Occipital lobe (tissue), 2 donors: ENCODE results near the gene NTN5. TPM values are rescaled to one million over a fixed set of nuclear protein-coding genes. Genes with fewer than 3 reads are reported as not detected.

Source experiments
- DNase-seq: peaks from one replicate; lab custom pipeline; 2025; lab: John Stamatoyannopoulos, UW
- total RNA-seq: library from RNA; depleted of rRNA; stranded (reverse); fragments of >200 nt; gene quantifications from one replicate; pipeline ENCODE4 v1.2.3, GENCODE V29; 2014

The NTN5 gene
- total RNA-seq, 1 donor from 2014 or later = not detected

- DNase-seq = no peak
Observed at GRCh38 chr19:48630296-48631063, 42.3 kb downstream of the NTN5 start.

GRCh38 chr19:48629599-48630295, 43.1 kb downstream of the NTN5 start:
- no peak for DNase-seq

GRCh38 chr19:48629297-48629598, 43.6 kb downstream of the NTN5 start:
- no peak for DNase-seq

- no peak for DNase-seq
Observed at GRCh38 chr19:48628486-48629296, 44.1 kb downstream of the NTN5 start.

DNA sequence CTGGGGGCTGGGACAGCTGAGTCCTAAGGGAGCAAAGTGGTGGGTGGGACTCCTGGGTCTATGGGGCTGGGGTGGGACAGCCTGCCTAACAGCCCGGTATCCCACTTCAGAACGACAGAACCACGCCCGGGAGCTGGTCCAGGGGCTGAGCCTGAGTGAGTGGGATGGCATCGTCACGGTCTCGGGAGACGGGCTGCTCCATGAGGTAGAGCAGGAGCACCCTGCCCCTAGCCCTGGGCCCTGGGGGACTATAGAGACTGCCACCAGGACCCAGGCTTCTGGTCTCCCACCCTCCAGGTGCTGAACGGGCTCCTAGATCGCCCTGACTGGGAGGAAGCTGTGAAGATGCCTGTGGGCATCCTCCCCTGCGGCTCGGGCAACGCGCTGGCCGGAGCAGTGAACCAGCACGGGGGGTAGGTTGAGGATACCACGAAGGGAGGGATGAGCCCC, 44.9 kb downstream of the NTN5 start:
- no peak for DNase-seq

DNA sequence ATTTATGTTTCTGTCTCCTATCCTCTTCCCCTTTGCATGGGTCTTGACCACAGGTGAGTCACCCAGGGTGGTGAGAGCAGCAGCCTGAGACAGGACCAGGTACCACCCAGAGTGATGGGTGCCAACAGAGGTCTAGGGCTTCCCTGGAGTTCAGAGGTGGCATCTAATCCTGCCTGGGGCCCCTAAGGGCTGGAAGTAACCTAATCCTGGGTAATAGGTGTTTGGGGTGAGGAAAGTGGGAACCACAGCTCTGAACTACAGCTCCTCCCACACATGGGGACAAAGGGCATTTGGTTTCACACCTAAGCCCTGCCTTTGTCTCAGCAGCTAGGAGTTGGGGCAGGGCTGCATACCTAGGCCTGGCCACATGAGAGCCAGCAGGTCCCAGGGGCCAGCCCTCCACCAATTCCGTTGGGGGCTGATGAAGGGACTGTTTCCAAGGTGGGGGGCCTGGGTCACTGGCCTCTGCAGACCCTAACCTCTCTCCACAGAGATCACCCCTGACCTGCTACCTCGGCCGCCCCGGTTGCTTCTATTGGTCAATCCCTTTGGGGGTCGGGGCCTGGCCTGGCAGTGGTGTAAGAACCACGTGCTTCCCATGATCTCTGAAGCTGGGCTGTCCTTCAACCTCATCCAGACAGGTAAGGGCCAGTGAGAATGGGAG, 45.5 kb downstream of the NTN5 start:
- no peak for DNase-seq

- no peak for DNase-seq
Observed at GRCh38 chr19:48625891-48626327, 46.9 kb downstream of the NTN5 start.

- no peak for DNase-seq
Observed at GRCh38 chr19:48624791-48625723, 47.8 kb downstream of the NTN5 start.

DNA sequence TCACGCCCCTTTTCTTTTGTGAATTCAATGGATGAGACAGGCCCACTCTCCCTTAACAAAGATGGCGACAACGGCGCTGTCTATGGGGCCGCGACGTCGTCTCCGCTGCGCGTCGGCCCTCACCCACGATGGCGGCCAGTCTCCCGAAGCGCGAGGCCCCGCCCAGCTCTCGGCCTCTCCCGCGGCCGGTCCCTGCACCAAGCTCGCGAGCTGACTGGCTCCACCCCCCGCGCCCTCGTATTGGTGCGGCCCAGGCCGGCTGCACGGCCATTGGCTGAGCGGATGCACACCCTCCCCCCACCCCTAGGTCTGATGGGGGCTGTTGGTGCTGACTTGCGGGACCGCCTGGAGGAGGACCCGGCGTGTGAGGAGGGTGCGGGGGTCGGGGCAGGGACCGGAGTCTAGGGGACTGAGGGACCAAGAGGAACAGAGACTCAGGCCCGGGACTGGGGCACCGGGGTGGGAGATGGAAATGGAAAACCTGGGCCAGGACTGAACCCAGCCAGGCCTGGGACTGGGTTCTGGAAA, 48.7 kb downstream of the NTN5 start:
- peak; percentile 97 for DNase-seq

DNA sequence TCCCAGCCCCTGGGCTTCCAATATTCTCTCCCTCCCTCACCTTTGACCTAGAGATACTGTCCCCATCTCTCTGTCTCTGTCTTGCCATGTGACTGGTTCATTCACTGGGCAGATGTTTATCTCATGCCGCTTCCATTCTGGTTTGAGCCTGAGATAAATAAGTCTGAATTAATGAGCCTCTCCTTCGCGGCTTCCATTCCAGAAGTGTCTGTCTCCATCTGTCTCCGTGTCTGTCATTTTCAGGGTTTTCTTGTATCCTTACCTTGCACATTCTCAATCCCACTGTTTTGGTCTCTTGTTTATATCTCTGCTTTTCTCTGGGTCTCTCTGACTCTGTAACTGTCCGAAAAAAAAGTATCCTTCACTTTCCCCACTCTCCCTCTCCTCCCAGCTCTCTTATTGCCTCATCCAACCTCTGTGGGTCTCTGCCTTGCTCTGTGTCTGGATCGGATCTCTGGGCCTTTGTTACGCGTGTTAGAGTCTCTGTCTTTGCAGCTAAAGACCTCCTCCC, 49.2 kb downstream of the NTN5 start:
- no peak for DNase-seq

DNA sequence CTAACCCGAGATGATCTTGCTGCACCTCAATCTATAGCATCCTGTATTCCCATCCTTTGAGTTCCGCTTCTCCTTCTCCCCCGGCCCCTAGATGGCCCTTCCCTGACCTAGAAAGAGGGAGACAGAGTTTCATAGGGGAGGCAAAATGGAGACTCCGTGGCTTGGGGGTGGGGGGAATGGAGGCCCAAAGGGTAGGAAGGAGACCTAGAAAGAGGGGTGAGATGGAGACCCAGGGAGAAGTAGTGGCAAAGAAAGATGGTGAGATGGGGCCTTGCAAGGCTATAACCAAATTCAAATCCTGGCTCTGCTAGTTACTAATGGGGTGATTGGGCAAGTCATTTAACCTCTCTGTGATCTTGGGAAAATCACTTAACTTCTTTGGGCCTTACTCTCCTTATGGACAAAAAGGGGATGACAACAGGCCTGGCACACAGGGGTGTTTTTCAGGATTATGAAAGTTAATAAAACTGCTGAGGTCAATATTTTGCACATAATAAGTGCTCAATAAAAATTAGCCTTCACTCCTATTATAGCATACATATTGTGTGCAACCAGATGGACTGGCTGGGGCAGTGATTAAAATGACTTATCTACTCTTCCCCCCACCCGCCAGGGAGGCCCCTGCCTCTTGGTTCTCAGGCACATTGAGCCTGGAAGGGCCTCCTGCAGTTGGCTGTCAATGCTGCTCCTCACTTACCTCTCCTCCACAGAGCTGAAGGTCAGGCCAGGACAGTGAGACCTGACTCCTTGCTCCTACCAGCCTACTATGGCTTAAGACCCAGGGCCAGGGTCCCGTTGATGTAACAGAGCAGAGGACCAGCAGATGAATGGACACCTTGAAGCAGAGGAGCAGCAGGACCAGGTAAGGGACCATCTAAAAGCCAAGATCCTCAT, 52.9 kb downstream of the NTN5 start:
- no peak for DNase-seq

- DNase-seq = peak; percentile 99
Observed at GRCh38 chr19:48618916-48619691, 53.7 kb downstream of the NTN5 start, which contains the start of the genes RPL18 and SPHK2. Gene RPL18, minus strand, starts transcription at chr19:48619178. Its CDS starts 35 bp downstream, at chr19:48619143. Gene SPHK2, plus strand, starts transcription at chr19:48619506. Its CDS starts 1,009 bp downstream, at chr19:48620515.

DNA sequence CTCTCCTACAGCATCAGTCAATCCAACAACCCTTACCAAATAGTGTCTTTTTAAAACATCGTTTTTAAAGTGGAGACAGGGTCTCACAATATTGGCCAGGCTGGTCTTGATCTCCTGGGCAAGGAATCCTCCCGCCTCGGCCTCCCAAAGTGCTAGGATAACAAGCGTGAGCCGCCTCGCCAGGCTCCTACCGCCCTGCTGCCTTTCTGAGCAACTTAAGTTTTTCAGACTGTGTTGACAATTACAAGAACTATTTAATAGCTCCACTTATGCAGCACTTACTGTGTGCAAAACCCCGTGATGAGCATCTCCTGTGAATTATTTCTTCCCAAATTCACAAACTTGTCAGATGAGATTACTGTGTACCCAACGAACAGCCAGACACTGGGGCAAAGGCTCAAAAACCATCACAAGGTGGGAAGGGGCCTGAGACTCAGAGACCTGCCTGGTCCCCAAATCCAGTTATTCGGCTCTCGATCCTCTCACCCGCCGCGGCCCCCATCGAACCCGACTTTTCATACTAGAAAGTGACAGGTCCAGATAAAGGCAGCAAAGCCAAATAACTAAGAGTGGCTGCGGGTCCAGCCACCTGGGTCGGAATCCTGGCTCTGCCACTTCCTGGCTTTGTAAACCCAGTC, 54.4 kb downstream of the NTN5 start:
- no peak for DNase-seq

DNA sequence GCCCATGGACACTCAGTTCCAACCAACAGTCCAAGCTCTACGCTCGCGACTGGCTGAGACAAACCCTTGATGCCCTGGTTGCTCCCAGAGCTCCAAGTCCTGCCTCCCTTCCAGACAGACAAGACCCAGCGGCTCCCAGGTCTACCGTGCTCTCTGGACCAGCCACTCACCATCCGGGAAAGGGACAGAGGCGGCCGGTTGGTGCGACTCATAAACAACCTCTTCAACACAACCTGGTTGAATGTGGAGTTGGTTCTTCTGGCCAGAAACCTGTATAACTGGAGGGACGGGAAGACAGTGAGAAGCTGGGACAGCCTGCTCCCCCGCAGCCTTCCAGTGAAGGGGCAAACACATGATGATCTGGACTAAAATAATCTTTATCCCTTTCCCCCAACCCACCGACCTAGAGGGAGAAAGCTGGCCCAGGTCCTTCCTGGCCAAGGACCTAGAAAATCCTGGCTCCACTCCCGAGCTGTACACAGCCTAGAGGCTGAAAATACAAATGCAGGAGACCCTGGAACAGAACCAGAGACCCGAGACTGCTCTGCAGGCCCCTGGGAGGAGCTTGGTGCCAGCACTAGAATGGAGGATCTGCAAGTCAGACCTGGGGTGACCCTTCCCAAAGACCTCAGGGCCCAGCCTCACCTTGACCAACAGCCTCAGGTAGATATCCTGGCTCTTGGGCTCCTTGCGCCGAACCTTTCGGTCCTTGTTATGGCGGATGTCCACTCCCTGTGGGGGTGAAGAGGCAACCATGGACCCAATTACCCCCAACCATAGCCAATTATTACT, 55.5 kb downstream of the NTN5 start:
- no peak for DNase-seq

DNA sequence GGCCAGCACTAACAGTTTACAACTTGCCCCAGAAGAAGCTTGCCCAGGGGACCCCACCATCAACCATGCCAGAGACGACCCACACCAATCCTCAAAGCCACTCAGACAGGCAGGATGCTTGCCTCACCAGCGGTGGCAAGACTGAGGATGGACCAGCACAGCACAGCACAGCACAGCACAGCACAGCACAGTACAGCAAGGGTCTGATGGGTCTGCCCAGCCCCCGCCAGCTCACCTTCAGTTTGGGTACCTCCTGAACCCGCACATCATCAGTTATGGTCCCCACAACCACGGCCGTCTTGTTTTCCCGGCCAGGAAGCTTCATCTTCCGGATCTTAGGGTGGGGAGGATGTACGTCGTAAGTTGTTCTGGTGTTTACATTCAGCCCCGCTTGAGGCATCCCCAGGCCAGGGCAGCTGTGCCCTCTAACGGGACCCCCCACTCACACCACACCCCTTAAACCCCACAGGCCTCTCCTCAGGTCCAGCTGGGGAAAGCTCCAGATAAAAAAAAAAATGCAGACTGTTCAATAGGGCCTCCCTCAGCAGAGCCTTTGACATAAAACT, 56.2 kb downstream of the NTN5 start:
- DNase-seq = no peak

GRCh38 chr19:48616041-48616436, 56.8 kb downstream of the NTN5 start:
- no peak for DNase-seq
